ENCODE measurements around the gene MPC1L. TPM values are rescaled to one million over a fixed set of nuclear protein-coding genes. Genes with fewer than 3 reads are reported as not detected.

The MPC1L gene
- total RNA-seq, 1 experiment from 2014 or later = not detected

DNA sequence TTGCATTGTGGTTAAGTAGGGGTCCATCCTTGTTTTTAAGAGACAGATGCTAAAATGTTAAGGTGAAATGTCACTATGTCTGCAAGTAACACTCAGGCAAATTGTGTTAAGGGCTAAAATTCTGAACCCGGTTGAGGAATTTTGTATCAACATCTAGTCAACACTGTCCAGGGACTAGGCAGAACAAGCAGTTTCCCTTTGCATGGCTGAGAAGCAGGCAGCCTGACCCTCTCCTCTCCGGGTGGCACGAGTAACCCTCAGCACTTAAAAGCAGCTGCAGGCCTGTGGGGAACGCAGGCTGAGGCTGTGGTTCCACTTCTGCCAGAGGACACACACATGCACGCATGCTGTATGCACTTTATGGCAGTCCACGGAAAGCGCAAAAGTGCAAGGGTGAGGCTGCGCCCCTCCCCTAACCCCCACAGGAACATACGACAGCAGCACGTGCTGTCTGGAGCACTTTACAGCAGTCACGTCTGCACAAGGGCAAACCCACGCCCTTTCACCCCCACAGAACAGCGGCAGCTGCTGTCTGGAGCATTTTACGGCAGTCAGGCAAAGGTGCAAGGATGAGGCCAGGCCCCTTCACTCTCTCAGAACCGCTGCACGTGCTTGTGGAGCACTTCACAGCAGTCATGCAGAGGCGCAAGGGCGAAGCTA is 619 bp upstream of the MPC1L start (continued):
- TF ChIP-seq CBX3 (IDR thresholded peaks at IDR 0.05; ENCODE audit: low read depth) (no peak), YY1 (IDR thresholded peaks at IDR 0.05; ENCODE audit: extremely low read depth, insufficient replicate concordance, low read depth, low read length) (no peak), POLR2A (IDR thresholded peaks at IDR 0.05; ENCODE audit: borderline replicate concordance, extremely low read depth, insufficient read depth, insufficient read length) (no peak)

DNA sequence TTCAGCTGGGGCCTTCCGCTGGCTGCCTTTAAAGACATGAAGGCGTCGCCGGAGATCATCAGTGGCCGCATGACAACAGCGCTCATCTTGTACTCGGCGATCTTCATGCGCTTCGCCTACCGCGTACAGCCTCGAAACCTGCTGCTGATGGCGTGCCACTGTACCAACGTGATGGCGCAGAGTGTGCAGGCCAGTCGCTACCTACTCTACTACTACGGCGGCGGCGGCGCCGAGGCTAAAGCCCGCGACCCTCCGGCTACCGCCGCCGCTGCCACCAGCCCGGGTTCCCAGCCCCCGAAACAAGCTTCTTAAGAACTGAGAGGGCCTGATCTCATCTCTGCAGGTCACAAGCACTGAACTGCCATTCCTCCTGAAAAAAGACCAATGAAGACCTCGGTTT is 437 bp downstream of the MPC1L start:
- no peak for TF ChIP-seq FOSL1 (IDR thresholded peaks at IDR 0.05; ENCODE audit: low read depth)
- TF ChIP-seq SP1 (IDR thresholded peaks at IDR 0.05; ENCODE audit: low read depth) = no peak
- TF ChIP-seq MAX (IDR thresholded peaks at IDR 0.05) = no peak
- TF ChIP-seq EGR1 (IDR thresholded peaks at IDR 0.05; ENCODE audit: low read depth) = no peak
- no peak for TF ChIP-seq SRF (IDR thresholded peaks at IDR 0.05; ENCODE audit: low read depth)
- TF ChIP-seq POLR2A (IDR thresholded peaks at IDR 0.05; ENCODE audit: borderline replicate concordance, extremely low read depth, insufficient read depth, insufficient read length) = no peak
- TF ChIP-seq ZBTB33 (IDR thresholded peaks at IDR 0.05; ENCODE audit: extremely low read depth, insufficient replicate concordance, low read length) = no peak
- no peak for TF ChIP-seq ZFX (IDR thresholded peaks at IDR 0.05)
- TF ChIP-seq JUND (IDR thresholded peaks at IDR 0.05) = no peak
- TF ChIP-seq YY1 (IDR thresholded peaks at IDR 0.05; ENCODE audit: extremely low read depth, insufficient replicate concordance, low read depth, low read length) = no peak
- no peak for TF ChIP-seq SIN3A (IDR thresholded peaks at IDR 0.05; ENCODE audit: low read depth)
- TF ChIP-seq CEBPB (IDR thresholded peaks at IDR 0.05; ENCODE audit: low read depth) = no peak
- no peak for TF ChIP-seq CBX3 (IDR thresholded peaks at IDR 0.05; ENCODE audit: low read depth)
- RAD21 ChIA-PET (ENCODE audit: low non-redundant PET in 1 of 2, low total read pairs in 2 of 2, uncharacterized antibody in 2 of 2, unreplicated experiment in 2 of 2) = no interaction called here
- POLR2A ChIA-PET = no interaction called here
- Histone ChIP-seq H3K4me1 (ENCODE audit: control insufficient read depth in 1 of 2, insufficient read depth in 2 of 2, low read length in 2 of 2) (no peaks in the 10 kb centered on the region), H3K4me3 (replicated peaks in 1 of 2; ENCODE audit: low read depth in 1 of 2, low read length in 2 of 2) (no peak overlapping the region), H3K36me3 (ENCODE audit: control insufficient read depth in 1 of 2, insufficient read depth in 2 of 2, low read length in 2 of 2) (peaks cover 0 to 2% of the 10 kb centered on the region in 2 experiments; a peak in 1 of 4 replicates), H3K9me2 (ENCODE audit: insufficient read depth) (no peaks in the 10 kb centered on the region), H2AFZ (ENCODE audit: low read depth, low read length, poor library complexity, severe bottlenecking) (no peak overlapping the region), H3K4me2 (ENCODE audit: low read length) (no peak overlapping the region), H3K9me3 (ENCODE audit: control insufficient read depth in 1 of 2, insufficient read depth in 1 of 2, low read depth in 1 of 2, low read length in 2 of 2) (no peaks in the 10 kb centered on the region), H3K27me3 (ENCODE audit: insufficient read depth, low read length) (no peaks in the 10 kb centered on the region), H3K9ac (ENCODE audit: low read length) (no peak overlapping the region), H3K79me2 (ENCODE audit: insufficient read depth, low read length) (no peaks in the 10 kb centered on the region), H3K27ac (ENCODE audit: low read depth, low read length) (no peak overlapping the region), H4K20me1 (ENCODE audit: insufficient read depth) (no peaks in the 10 kb centered on the region)
- CTCF ChIA-PET = no interaction called here
- no TSS peak for BruUV-seq (replicated peaks)
- intact Hi-C loops (cut with micrococcal nuclease) = no loop called here
- ATAC-seq = no peak
- no peak for DNase-seq (ENCODE audit: low read depth, low spot score)
